Naive thymus-derived CD4-positive, alpha-beta T cell (primary cell): ENCODE data around the gene DIDO1. TPM values are rescaled to one million over a fixed set of nuclear protein-coding genes. Genes with fewer than 3 reads are reported as not detected.

Experiments used
- ATAC-seq: fragments of 150-1000 bp; cut with Tn5 transposase; 2 replicates; pipeline ENCODE4 v1.10.0; 2021; ENCODE audit warnings: mild to moderate bottlenecking, moderate library complexity
- CTCF ChIA-PET: fragments of 350-600 bp; sonication (Branson Sonifier 250); formaldehyde crosslinking; loops from one replicate; lab custom pipeline; 2021; ENCODE audit warnings: antibody characterized with exemption; lab: Charles Lee
- POLR2A ChIA-PET: fragments of 350-600 bp; sonication (Branson Sonifier 250); formaldehyde crosslinking; loops from one replicate; lab custom pipeline; 2021; ENCODE audit warnings: antibody characterized with exemption, inconsistent platforms; lab: Charles Lee
- DNase-seq, 9 donors: peaks; one replicate each; pipeline versions ENCODE4 v3.0.0 to v3.0.0-alpha.2; 2020 to 2022; ENCODE audit warnings: mixed read lengths in 1 of 9
- H3K27ac ChIP-seq: one replicate; pipeline ENCODE4 v1.7.0; 2013; ENCODE audit warnings: mild to moderate bottlenecking, low read depth, low read length, moderate library complexity
- H3K27me3 ChIP-seq, 2 donors: one replicate each; pipeline ENCODE4 v1.7.0; 2013; ENCODE audit warnings: low read length in 2 of 2, mild to moderate bottlenecking in 2 of 2, moderate library complexity in 2 of 2; ENCODE audit not compliant: control insufficient read depth in 2 of 2, insufficient read depth in 2 of 2
- H3K36me3 ChIP-seq, 3 experiments: 1 replicate in 2 of 3; 2 replicates in 1 of 3; pipeline ENCODE4 v1.7.0; 2013; ENCODE audit warnings: low read length in 3 of 3, mild to moderate bottlenecking in 3 of 3, moderate library complexity in 1 of 3; ENCODE audit not compliant: insufficient read depth in 3 of 3, control insufficient read depth in 2 of 3
- H3K4me1 ChIP-seq, 2 donors: one replicate each; pipeline ENCODE4 v1.7.0; 2013; ENCODE audit warnings: low read length in 2 of 2, mild to moderate bottlenecking in 2 of 2, moderate library complexity in 1 of 2; ENCODE audit not compliant: control insufficient read depth in 2 of 2, insufficient read depth in 2 of 2
- H3K4me3 ChIP-seq: 2 replicates; pipeline ENCODE4 v1.7.0; 2013; ENCODE audit warnings: mild to moderate bottlenecking, low read length
- H3K9me3 ChIP-seq, 3 experiments: 1 replicate in 2 of 3; 2 replicates in 1 of 3; pipeline ENCODE4 v1.7.0; 2013; ENCODE audit warnings: low read length in 3 of 3; ENCODE audit not compliant: control insufficient read depth in 2 of 3
- H3K27ac Mint-ChIP-seq, 9 donors: one replicate each; pipeline ENCODE4 v1.8.0; 2020 to 2022; ENCODE audit warnings: mixed read lengths in 9 of 9, mild to moderate bottlenecking in 8 of 9, moderate library complexity in 5 of 9, inconsistent platforms in 2 of 9
- H3K27me3 Mint-ChIP-seq, 5 donors: one replicate each; pipeline ENCODE4 v1.8.0; 2021 to 2022; ENCODE audit warnings: mixed read lengths in 5 of 5, mild to moderate bottlenecking in 1 of 5
- H3K36me3 Mint-ChIP-seq, 5 donors: one replicate each; pipeline ENCODE4 v1.8.0; 2020 to 2022; ENCODE audit warnings: mixed read lengths in 5 of 5, mild to moderate bottlenecking in 3 of 5, inconsistent platforms in 1 of 5
- H3K4me1 Mint-ChIP-seq, 7 donors: one replicate each; pipeline ENCODE4 v1.8.0; 2020 to 2022; ENCODE audit warnings: mixed read lengths in 7 of 7, mild to moderate bottlenecking in 3 of 7, inconsistent platforms in 1 of 7
- H3K4me3 Mint-ChIP-seq, 10 donors: one replicate each; pipeline ENCODE4 v1.8.0; 2020 to 2022; ENCODE audit warnings: mild to moderate bottlenecking in 10 of 10, mixed read lengths in 10 of 10, moderate library complexity in 6 of 10, inconsistent platforms in 2 of 10
- H3K9me3 Mint-ChIP-seq, 11 donors: one replicate each; pipeline ENCODE4 v1.8.0; 2020 to 2022; ENCODE audit warnings: mixed read lengths in 11 of 11, mild to moderate bottlenecking in 4 of 11, inconsistent platforms in 1 of 11, moderate library complexity in 1 of 11
- intact Hi-C, 2 donors: fragments of 100-400 bp; cut with micrococcal nuclease; formaldehyde crosslinking; loops; one replicate each; pipeline ENCODE4 v1.15.1; 2023
- polyA plus RNA-seq, 2 donors: library from polyadenylated mRNA; unstranded; fragments of 300-500 nt; fragmentation: Illumina TruSeq; gene quantifications; one replicate each; pipeline ENCODE4 v1.2.3, GENCODE V29; 2021
- total RNA-seq, 6 experiments: library from RNA in 5 of 6; stranded (reverse) in 5 of 6; gene quantifications; 1 replicate in 5 of 6; 2 replicates in 1 of 6; pipeline ENCODE4 v1.2.3 and lab custom pipeline; 2021 to 2026

Gene DIDO1
- total and polyA plus RNA-seq, 7 experiments from 2014 or later: 36.6 to 139 (median 69.2) TPM

DNA sequence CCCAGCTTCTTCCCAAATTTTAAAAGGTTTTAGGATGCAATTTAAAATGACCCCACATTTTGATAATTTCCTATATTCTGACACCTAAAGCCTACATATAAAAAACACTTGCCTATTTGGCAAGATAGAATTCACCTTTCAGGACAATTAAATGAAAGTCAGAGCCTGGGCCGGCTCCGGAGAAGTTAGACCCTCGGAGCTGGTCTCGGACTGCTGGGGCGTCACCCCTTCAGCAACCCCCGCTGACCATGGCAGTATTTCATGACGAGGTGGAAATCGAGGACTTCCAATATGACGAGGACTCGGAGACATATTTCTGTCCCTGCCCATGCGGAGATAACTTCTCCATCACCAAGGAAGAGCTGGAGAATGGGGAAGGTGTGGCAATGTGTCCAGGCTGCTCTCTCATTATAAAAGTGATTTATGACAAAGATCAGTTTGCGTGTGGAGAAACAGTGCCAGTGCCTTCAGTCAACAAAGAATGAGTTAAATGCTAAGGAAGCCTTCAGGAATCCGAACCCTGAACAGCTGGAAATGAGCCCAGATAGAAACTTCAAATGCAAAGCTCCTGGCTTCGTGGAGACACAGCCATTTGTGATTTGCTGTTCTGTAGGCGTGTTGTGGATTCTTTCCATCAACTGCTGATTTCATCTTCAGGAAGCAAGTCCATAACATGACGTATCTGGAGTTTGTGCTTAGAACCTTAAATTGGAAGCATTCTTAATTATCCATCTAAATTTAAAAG lies 80.7 kb downstream of the DIDO1 start:
- no peaks in the 10 kb centered on the region for H3K9me3 ChIP-seq
- no peak for ATAC-seq
- H3K36me3 ChIP-seq: peaks cover 0 to 4% (median 0%) of the 10 kb centered on the region in 3 experiments
- H3K27me3 ChIP-seq: no peaks in the 10 kb centered on the region
- no peak for DNase-seq
- Mint-ChIP-seq H3K4me3 (no peak overlapping the region), H3K9me3 (peaks cover 0 to 2% (median 0%) of the 10 kb centered on the region in 11 donors), H3K4me1 (peaks cover 0 to 6% (median 0%) of the 10 kb centered on the region in 7 donors), H3K27ac (no peak overlapping the region), H3K36me3 (peaks cover 0 to 11% (median 4%) of the 10 kb centered on the region in 5 donors), H3K27me3 (no peaks in the 10 kb centered on the region)
- intact Hi-C loops: no loop called here
- H3K27ac ChIP-seq: no peak overlapping the region
- no peak overlapping the region for H3K4me3 ChIP-seq
- ChIA-PET POLR2A (interaction anchor here (0.7 kb wide), 1 partner anchor 692 kb away, joined by 3 read pairs; no protein-coding TSS in a partner anchor), CTCF (no interaction called here)
- no peaks in the 10 kb centered on the region for H3K4me1 ChIP-seq

DNA sequence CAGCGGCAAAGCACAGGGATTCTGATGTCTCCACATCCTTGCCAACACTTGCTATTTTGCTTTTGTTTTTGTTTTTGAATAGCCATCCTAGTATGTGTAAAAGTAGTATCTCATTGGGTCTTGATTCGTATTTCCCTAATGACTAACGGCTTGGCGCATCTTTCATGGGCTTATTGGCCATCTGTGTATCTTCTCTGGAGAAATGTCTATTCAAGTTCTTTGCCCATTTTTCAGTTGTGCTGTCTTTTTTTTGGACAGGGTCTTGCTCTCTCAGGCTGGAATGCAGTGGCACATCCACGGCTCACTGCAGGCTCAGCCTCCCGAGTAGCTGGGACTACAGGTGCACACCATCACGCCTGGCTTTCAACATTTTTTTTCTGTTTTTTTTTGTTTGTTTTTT lies 82.1 kb downstream of the DIDO1 start:
- ChIA-PET CTCF (interaction anchor here (0.7 kb wide), 1 partner anchor 55 kb away, joined by 3 read pairs; no protein-coding TSS in a partner anchor), POLR2A (interaction anchor here (0.7 kb wide), 1 partner anchor 50 kb away, joined by 3 read pairs; no protein-coding TSS in a partner anchor)
- Mint-ChIP-seq H3K36me3 (peaks cover 0 to 11% (median 4%) of the 10 kb centered on the region in 5 donors), H3K27ac (no peak overlapping the region), H3K4me1 (peaks cover 0 to 6% (median 0%) of the 10 kb centered on the region in 7 donors), H3K9me3 (peaks cover 0 to 2% (median 0%) of the 10 kb centered on the region in 11 donors), H3K4me3 (no peak overlapping the region), H3K27me3 (no peaks in the 10 kb centered on the region)
- no peak overlapping the region for H3K4me3 ChIP-seq
- H3K4me1 ChIP-seq: no peaks in the 10 kb centered on the region
- no peaks in the 10 kb centered on the region for H3K9me3 ChIP-seq
- intact Hi-C loops: no loop called here
- DNase-seq (no peak), ATAC-seq (no peak)
- peaks cover 0 to 2% (median 0%) of the 10 kb centered on the region in 3 experiments for H3K36me3 ChIP-seq
- no peak overlapping the region for H3K27ac ChIP-seq
- no peaks in the 10 kb centered on the region for H3K27me3 ChIP-seq

DNA sequence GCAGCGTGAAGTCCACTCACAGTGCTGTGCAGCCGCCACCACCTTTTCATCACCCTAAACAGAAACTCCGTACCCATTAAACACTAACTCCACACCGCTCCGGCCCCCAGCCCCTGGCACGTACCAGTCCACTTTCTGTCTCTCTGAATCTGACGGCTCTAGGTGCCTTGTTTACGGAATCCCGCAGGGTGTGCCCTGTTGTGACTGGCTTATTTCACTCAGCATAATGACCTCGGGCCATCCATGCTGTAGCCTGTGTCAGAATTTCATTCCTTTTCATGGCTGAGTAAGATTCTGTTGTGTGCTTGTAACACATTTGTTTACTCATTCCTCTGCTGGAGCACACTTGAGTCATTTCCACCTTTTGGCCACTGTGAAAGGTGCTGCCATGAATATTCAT lies 82.6 kb downstream of the DIDO1 start:
- DNase-seq (no peak), ATAC-seq (no peak)
- Histone ChIP-seq H3K36me3 (no peaks in the 10 kb centered on the region), H3K4me3 (no peak overlapping the region), H3K27ac (no peak overlapping the region), H3K27me3 (no peaks in the 10 kb centered on the region), H3K4me1 (no peaks in the 10 kb centered on the region), H3K9me3 (no peaks in the 10 kb centered on the region)
- H3K9me3 Mint-ChIP-seq: no peaks in the 10 kb centered on the region
- H3K36me3 Mint-ChIP-seq: peaks cover 0 to 11% (median 4%) of the 10 kb centered on the region in 5 donors
- no peaks in the 10 kb centered on the region for H3K27me3 Mint-ChIP-seq
- peaks cover 0 to 6% (median 0%) of the 10 kb centered on the region in 7 donors for H3K4me1 Mint-ChIP-seq
- intact Hi-C loops: no loop called here
- ChIA-PET CTCF (no interaction called here), POLR2A (no interaction called here)
- H3K4me3 Mint-ChIP-seq: no peak overlapping the region
- H3K27ac Mint-ChIP-seq: no peak overlapping the region

DNA sequence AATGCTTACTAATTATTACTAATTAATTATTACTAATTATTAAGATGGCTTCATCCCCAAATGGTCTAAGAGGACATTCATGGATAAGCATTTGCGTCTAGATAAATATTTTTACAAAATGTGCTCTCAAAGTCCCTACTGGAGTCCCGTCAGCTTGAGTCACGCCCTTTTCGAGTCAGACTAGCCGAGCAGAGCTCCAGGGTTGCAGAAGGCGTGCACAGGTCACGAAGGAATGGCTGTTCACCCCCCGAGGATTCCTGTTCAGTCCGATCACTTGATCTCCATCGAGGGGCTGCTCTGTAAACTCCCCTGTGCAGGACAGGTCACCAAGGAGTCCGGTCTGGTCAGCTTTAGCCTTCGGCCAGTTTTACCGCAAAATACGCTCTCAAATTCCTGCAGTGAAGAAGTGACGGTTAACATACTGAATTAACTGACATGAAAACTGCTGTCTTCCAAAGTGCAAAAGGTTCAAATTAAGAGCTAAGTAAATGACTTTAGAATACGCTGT lies 84.5 kb downstream of the DIDO1 start:
- no peaks in the 10 kb centered on the region for H3K9me3 Mint-ChIP-seq
- Histone ChIP-seq H3K4me1 (no peaks in the 10 kb centered on the region), H3K27ac (no peak overlapping the region), H3K4me3 (no peak overlapping the region), H3K9me3 (no peaks in the 10 kb centered on the region), H3K27me3 (no peaks in the 10 kb centered on the region), H3K36me3 (no peaks in the 10 kb centered on the region)
- DNase-seq (no peak), ATAC-seq (no peak)
- ChIA-PET CTCF (no interaction called here), POLR2A (no interaction called here)
- H3K36me3 Mint-ChIP-seq: peaks cover 0 to 9% (median 4%) of the 10 kb centered on the region in 5 donors
- no peaks in the 10 kb centered on the region for H3K27me3 Mint-ChIP-seq
- H3K4me1 Mint-ChIP-seq: no peaks in the 10 kb centered on the region
- H3K27ac Mint-ChIP-seq: no peak overlapping the region
- intact Hi-C loops: no loop called here
- H3K4me3 Mint-ChIP-seq: no peak overlapping the region

DNA sequence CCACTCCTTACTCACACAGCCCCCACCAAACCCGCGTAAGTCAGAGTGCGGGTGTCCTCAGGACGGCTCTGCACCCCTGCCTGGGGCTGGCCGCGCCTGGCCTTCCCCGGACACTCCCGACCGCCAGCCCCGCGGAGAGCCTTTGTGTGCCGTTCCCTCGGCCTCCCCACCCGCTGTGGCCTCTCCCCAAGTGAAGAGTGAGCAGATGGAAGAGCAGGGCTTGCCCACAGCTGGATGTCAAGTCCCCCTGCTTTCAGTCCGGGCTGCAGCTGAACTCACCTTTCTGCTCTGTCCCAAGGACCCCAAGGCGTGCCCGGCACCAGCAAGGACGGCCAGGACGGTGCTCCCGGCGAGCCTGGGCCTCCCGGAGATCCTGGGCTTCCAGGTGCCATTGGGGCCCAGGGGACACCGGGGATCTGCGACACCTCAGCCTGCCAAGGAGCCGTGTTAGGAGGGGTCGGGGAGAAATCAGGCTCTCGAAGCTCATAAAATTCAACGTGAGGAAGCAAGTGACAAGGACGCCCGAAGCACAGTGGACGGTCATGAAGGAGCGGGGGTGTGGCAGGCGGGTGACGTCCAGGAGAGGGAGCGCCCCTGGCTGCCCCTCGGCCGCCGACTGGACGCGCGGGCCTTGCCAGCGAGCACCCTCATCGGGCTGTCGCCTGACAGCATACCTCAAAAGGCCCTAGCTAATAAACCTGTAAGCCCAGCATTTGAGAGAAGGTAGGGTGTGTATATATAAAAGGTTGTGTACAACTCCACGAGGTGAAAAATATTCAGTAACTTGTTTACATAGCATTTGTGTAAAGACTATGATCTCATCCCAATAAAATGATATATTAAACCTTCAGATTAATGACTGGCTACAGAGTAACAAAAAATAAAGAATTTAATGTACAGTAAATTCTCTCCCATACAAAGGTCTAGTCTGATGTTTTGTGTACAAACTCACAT lies 85.8 kb downstream of the DIDO1 start:
- Histone ChIP-seq H3K4me3 (no peak overlapping the region), H3K4me1 (no peaks in the 10 kb centered on the region), H3K9me3 (no peaks in the 10 kb centered on the region), H3K27ac (no peak overlapping the region), H3K27me3 (no peaks in the 10 kb centered on the region), H3K36me3 (no peaks in the 10 kb centered on the region)
- no peak for DNase-seq
- no peak overlapping the region for H3K27ac Mint-ChIP-seq
- H3K4me1 Mint-ChIP-seq: no peaks in the 10 kb centered on the region
- ATAC-seq: no peak
- intact Hi-C loops: no loop called here
- ChIA-PET CTCF (no interaction called here), POLR2A (no interaction called here)
- no peak overlapping the region for H3K4me3 Mint-ChIP-seq
- peaks cover 0 to 2% (median 0%) of the 10 kb centered on the region in 5 donors for H3K27me3 Mint-ChIP-seq
- H3K36me3 Mint-ChIP-seq: peaks cover 0 to 7% (median 4%) of the 10 kb centered on the region in 5 donors
- no peaks in the 10 kb centered on the region for H3K9me3 Mint-ChIP-seq

DNA sequence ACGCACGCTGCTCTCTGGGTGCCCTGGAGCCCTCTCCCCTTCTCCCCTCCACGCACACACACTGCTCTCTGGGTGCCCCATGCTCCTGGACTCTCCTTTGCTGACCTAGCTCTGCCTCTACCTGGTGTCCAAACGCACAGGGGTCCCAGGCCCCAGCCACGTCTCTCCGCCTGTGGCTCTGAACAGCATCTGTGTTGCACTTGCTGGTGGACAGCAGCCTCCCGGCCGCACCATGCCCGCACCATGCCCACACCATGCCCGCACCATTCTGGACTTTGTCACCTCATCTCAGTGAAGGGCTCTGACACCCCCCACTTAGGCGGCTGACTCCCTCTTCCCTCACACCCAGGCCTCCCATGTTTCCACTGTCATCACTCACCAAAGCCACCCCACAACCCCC lies 86.5 kb downstream of the DIDO1 start:
- ChIA-PET CTCF (no interaction called here), POLR2A (no interaction called here)
- no peak overlapping the region for H3K4me3 ChIP-seq
- ATAC-seq (no peak), DNase-seq (no peak)
- peaks cover 0 to 7% (median 3%) of the 10 kb centered on the region in 5 donors for H3K36me3 Mint-ChIP-seq
- H3K27ac Mint-ChIP-seq: no peak overlapping the region
- H3K36me3 ChIP-seq: no peaks in the 10 kb centered on the region
- no peaks in the 10 kb centered on the region for H3K27me3 ChIP-seq
- H3K27ac ChIP-seq: no peak overlapping the region
- no peaks in the 10 kb centered on the region for H3K9me3 Mint-ChIP-seq
- peaks cover 0 to 5% (median 0%) of the 10 kb centered on the region in 5 donors for H3K27me3 Mint-ChIP-seq
- H3K4me1 ChIP-seq: no peaks in the 10 kb centered on the region
- intact Hi-C loops: no loop called here
- H3K4me1 Mint-ChIP-seq: no peaks in the 10 kb centered on the region
- no peak overlapping the region for H3K4me3 Mint-ChIP-seq
- H3K9me3 ChIP-seq: no peaks in the 10 kb centered on the region
